ENCODE measurements around the gene BCL2L15. TPM values are rescaled to one million over a fixed set of nuclear protein-coding genes. Genes with fewer than 3 reads are reported as not detected.

Gene BCL2L15
- total and polyA plus RNA-seq, 2 of the 13 experiments (the other 11 are each of a cell fraction or from before 2014, with no cell fraction given) = 0.03 to 0.27 TPM

GRCh38 chr1:113934006-113934405 lies 46.6 kb upstream of the BCL2L15 start:
- FAIRE-seq (no peak), DNase-seq (ENCODE audit: low spot score) (no peak), ATAC-seq (no peak)
- Histone ChIP-seq H3K27me3 (ENCODE audit: control insufficient read depth in 1 of 2, insufficient read depth in 2 of 2, low read length in 2 of 2) (no peaks in the 10 kb centered on the region; a peak in 1 of 5 replicates), H3K79me2 (ENCODE audit: insufficient read depth, low read length) (peaks cover 87% of the 10 kb centered on the region), H3K9ac (ENCODE audit: insufficient read depth, low read depth, low read length) (no peak overlapping the region), H3K4me1 (ENCODE audit: insufficient read depth, low read length) (peaks cover 53% of the 10 kb centered on the region), H2AFZ (ENCODE audit: low read length) (no peak overlapping the region), H3K27ac (ENCODE audit: extremely low read length, insufficient read depth, low read length) (no peak overlapping the region), H3K36me3 (replicated peaks in 1 of 2; ENCODE audit: control insufficient read depth in 1 of 2, insufficient read depth in 2 of 2, low read length in 2 of 2) (no peaks in the 10 kb centered on the region), H3K9me3 (ENCODE audit: low read length) (no peaks in the 10 kb centered on the region), H3K4me2 (ENCODE audit: low read depth, low read length) (no peak overlapping the region), H3K4me3 (replicated peaks in 1 of 3; ENCODE audit: insufficient read depth in 1 of 3, low read depth in 2 of 3, low read length in 3 of 3) (no peak overlapping the region), H4K20me1 (ENCODE audit: insufficient read depth, low read length) (peaks cover 21% of the 10 kb centered on the region)
- intact Hi-C loops (cut with micrococcal nuclease; ENCODE audit: unreplicated experiment) = no loop called here
- ChIA-PET CTCF (ENCODE audit: low intra/inter-chr PET ratio, low total read pairs) (no interaction called here), POLR2A (no interaction called here)
- no peak for TF ChIP-seq RAD51 (IDR thresholded peaks at IDR 0.05; ENCODE audit: borderline replicate concordance)
- TF ChIP-seq ZNF30 (CRISPR knock-in tag; IDR thresholded peaks at IDR 0.05) = no peak
- TF ChIP-seq ZNF460 (CRISPR knock-in tag; IDR thresholded peaks at IDR 0.05; ENCODE audit: borderline replicate concordance) = no peak
- TF ChIP-seq LCORL (IDR thresholded peaks at IDR 0.05) = no peak
- no peak for TF ChIP-seq LCORL (CRISPR knock-in tag; IDR thresholded peaks at IDR 0.05)
- no peak for TF ChIP-seq YEATS2 (CRISPR knock-in tag; IDR thresholded peaks at IDR 0.05; ENCODE audit: borderline replicate concordance)
- BruUV-seq (replicated peaks) = no TSS peak
- in situ Hi-C loops (cut with HindIII; ENCODE audit: extremely low pct_ligation_motif_present, low pct_unique_long_range_greater_than_20kb) = no loop called here

GRCh38 chr1:113931451-113931851 lies 44.1 kb upstream of the BCL2L15 start:
- Histone ChIP-seq H3K9me3 (ENCODE audit: low read length) (no peaks in the 10 kb centered on the region), H3K36me3 (replicated peaks in 1 of 2; ENCODE audit: control insufficient read depth in 1 of 2, insufficient read depth in 2 of 2, low read length in 2 of 2) (no peaks in the 10 kb centered on the region), H3K4me1 (ENCODE audit: insufficient read depth, low read length) (peaks cover 55% of the 10 kb centered on the region), H3K4me3 (replicated peaks in 1 of 3; ENCODE audit: insufficient read depth in 1 of 3, low read depth in 2 of 3, low read length in 3 of 3) (peak overlapping the region; percentile 90 to 99 (median 99); a peak in 5 of 6 replicates), H2AFZ (ENCODE audit: low read length) (no peak overlapping the region), H4K20me1 (ENCODE audit: insufficient read depth, low read length) (peaks cover 17% of the 10 kb centered on the region), H3K9ac (ENCODE audit: insufficient read depth, low read depth, low read length) (peak overlapping the region; percentile 96), H3K27ac (ENCODE audit: extremely low read length, insufficient read depth, low read length) (peak overlapping the region; percentile 99), H3K4me2 (ENCODE audit: low read depth, low read length) (peak overlapping the region; percentile 81), H3K27me3 (ENCODE audit: control insufficient read depth in 1 of 2, insufficient read depth in 2 of 2, low read length in 2 of 2) (no peaks in the 10 kb centered on the region; a peak in 1 of 5 replicates), H3K79me2 (ENCODE audit: insufficient read depth, low read length) (peaks cover 65% of the 10 kb centered on the region)
- DNase-seq (ENCODE audit: low spot score) (peak; percentile 24), ATAC-seq (no peak), FAIRE-seq (no peak)
- POLR2A ChIA-PET = interaction anchor here (1.2 to 4.4 kb wide), 4 partner anchors 14 to 120 kb away, joined by 4 to 102 read pairs (median 32); partner anchors contain the start of genes AP4B1, DCLRE1B and RSBN1
- CTCF ChIA-PET (ENCODE audit: low intra/inter-chr PET ratio, low total read pairs) = no interaction called here
- WGBS (ENCODE audit: low lambda C conversion rate) = 6% methylated on average over 3 of the region's 3 CpGs
- BruUV-seq (replicated peaks) = no TSS peak
- TF ChIP-seq SIX1 (CRISPR knock-in tag; IDR thresholded peaks at IDR 0.05; ENCODE audit: borderline replicate concordance) (peak; percentile 42; the same call in 1 of the 2 replicates), GATAD2A (CRISPR knock-in tag; IDR thresholded peaks at IDR 0.05) (0 out of 2 replicates have a peak, but pooled peaks have one; percentile 12), THRA (CRISPR knock-in tag; IDR thresholded peaks at IDR 0.05; ENCODE audit: borderline replicate concordance) (no peak)
- in situ Hi-C loops (cut with HindIII; ENCODE audit: extremely low pct_ligation_motif_present, low pct_unique_long_range_greater_than_20kb) = no loop called here
- intact Hi-C loops (cut with micrococcal nuclease; ENCODE audit: unreplicated experiment) = loop anchor here (2.0 kb wide), 1 partner anchor 17 kb away; no protein-coding TSS in a partner anchor

All from HepG2 (cell line).